Measurements from ENCODE around the gene NAALADL2.

The NAALADL2 gene

DNA sequence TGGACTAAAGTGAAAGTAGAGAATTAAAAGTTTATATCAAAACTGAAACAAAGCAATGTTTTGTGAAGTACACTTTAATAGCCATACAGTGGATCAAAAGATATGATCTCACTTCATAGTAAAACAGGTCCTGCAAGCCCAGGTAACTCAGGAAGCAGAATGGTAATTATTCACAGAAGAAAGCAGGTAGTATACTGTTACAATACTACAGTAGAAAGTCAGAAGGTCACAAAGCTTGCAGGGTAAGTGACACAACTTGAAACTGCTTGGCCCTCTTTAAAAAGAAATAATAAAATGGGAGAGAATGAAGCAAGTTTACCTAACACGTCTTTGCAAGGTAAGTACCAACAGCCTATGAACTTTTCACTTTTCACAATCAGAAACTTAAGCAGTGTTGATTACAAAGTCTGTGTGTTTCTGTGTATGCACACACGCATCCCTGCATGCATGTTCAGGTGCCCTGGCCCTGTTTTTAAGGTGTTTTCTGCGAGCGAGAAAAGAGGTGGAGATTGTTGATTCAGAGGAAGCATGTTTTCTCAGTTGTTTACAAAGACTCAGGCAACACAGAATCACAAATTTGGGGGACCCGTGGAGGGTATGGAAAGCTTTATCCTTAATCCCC lies at the start of gene NAALADL2:
TSS of gene NAALADL2 (plus strand) at position 221 of the 622 bp plus-strand sequence.
- DNase-seq: peak; percentile 62

- no peak for DNase-seq
Observed at GRCh38 chr3:174810254-174810653, 48.9 kb upstream of the NAALADL2 start.

GRCh38 chr3:174812172-174812862 lies 46.8 kb upstream of the NAALADL2 start:
- DNase-seq: no peak

- no peak for DNase-seq
Observed at GRCh38 chr3:174815750-174816149, 43.4 kb upstream of the NAALADL2 start.

GRCh38 chr3:174820885-174821284 lies 38.2 kb upstream of the NAALADL2 start:
- DNase-seq: no peak

DNA sequence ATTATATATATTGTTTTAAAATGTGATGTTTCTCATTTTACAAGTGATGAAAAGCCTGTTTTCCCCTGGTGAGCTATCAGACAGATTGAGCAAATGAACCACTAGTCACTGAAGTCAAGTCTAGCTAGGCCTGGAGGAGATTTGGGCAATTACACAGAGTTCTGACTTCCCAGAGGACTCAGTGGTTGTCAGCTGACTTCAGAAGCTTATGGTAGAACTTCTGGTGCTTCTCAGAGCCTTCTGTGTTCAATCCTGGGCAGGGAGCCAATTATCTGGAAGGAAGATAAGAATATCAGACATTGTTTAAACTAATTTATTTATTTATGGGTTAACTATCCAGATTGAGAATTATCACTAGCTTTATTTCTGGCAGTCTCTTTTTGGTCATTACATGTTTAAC lies 37.7 kb upstream of the NAALADL2 start:
- no peak for DNase-seq

DNA sequence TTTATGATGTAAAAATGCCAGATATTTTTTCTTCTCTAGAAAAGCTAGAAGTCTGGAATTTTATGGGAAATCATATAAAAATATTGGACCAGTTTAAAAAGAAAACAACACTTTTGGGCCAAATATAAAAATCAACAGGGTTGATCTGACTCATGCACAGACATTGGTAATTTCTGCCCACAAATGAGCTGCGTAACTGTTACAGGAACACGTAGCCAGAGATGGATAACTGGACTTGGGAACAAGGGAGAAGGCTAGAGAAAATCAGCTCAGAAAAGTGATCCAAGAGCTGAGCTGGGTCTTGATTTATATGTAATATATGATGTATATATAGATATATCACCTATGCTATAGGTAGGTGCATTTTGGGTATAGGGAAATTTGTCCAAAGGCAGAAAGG lies 36.8 kb upstream of the NAALADL2 start:
- DNase-seq: no peak

DNA sequence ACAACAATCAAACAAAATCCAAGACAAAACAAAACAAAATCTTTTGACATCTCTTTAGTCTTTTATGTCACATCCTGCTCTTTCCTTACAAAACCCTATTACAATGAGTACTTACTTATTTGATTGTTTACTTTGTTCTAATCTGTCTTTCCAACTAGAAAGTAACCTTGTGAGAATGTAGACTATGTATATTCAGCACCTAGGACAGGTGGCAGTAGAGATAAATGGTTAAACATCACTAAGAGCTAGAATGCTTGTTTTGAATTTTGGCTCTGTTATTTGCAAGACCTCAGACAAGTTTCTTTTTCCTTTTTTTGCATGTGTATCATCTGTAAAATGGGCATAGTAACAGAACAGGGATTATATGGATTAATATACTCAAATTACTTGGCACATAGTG lies 33.1 kb upstream of the NAALADL2 start:
- no peak for DNase-seq

DNA sequence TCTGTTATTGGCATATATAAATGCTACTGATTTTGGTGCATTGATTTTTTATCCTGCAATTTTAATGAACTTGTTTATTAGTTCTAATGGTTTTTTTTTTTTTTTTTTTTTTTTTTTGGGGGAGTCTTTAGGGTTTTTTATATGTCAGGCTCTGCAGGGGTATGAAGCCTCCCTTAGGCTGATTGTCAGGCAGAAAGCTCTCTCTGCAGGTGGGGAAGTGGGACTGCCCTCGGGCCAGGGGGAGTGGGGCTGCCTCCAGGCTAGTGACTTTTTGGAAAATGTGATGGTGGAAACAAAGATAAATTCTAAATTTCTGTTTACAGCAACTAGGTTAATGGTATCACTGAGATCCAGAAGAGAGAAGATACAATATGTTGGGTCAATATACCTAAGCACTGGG lies 14.4 kb upstream of the NAALADL2 start:
- DNase-seq: no peak

DNA sequence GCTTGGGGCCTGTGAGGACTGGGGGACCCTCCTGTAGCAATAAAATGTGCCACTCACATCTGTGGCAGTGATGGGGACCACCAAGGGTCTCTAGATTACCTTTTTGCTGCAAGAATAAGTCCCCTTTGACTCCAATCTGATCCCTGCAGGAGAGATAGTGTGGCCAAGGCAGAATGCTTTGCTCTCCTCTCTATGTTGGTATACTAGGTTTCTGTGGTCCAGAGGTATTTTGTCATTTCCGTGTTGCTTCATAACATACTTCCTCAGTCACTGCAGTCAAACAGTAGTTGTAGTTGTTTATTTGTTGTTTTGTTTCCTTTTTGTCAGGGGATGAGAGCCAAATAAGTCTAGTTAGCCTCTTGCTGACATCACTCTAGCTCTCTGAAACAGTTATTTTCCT lies 13.1 kb upstream of the NAALADL2 start:
- DNase-seq: no peak

- DNase-seq: no peak
Observed at GRCh38 chr3:174854987-174855386, 4.1 kb upstream of the NAALADL2 start.

- DNase-seq: no peak
Observed at GRCh38 chr3:174857301-174857700, 1.8 kb upstream of the NAALADL2 start.

DNA sequence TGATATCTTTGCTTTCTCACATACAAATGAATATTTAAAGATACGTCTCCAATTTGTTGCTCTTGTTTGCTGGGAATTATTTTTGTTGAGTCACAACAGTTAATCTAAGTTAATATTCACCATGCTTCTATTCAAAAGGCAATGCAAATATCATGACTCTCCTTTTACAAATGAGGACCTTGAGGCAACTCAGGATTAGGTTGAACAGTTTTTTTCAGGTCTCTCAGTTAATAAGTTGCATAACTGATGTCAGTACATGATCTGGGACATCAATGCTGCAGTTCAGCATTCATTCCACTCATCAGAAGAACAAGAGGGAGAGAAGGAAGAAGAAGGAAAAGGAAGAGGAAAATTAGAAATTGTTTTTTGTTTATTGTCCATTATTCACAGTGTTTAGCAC lies 781 bp upstream of the NAALADL2 start:
- no peak for DNase-seq

- peak; percentile 55 for DNase-seq
Observed at GRCh38 chr3:174859756-174860155, 622 bp downstream of the NAALADL2 start.

DNA sequence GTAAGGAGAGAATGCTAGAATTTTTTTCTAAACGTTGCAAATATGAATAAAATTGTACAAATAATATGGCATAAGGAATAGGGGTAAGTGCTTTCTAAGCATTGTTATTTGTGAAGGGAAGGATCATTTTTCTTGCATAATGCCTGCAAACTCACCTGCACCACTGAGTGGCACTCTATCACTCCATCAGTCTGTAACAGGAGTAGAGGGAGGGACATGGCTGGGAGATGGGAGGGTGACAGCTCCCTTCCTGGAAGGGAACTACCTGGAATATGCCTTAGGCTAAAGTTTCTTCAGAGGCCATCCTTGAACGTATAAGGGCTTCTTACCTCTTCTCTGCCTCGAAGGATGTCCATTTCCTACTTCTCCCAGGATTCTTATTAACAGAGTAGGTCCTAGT lies 3.0 kb downstream of the NAALADL2 start:
- peak; percentile 61 for DNase-seq

GRCh38 chr3:174862666-174863065 lies 3.5 kb downstream of the NAALADL2 start:
- no peak for DNase-seq

- DNase-seq: peak; percentile 26
Observed at GRCh38 chr3:174863488-174863887, 4.4 kb downstream of the NAALADL2 start.

DNA sequence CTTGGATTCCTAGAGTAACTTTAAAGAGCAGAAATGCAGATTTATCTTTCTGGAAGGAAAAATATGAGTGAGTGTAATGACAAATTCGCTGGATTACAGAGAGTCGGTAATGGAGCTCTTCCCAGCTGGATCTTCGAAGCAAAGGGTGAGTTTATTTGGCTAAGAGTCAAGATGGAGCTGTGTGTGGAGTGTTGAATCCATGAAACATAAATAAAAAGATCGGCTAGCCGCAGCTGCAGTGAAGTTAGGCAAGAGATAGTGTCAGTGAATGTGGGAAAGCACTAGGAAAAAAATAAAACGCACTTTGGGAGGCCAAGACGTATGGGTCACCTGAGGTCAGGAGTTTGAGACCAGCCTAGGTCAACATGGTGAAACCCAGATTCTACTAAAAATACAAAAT lies 10.3 kb downstream of the NAALADL2 start:
- DNase-seq: no peak

DNA sequence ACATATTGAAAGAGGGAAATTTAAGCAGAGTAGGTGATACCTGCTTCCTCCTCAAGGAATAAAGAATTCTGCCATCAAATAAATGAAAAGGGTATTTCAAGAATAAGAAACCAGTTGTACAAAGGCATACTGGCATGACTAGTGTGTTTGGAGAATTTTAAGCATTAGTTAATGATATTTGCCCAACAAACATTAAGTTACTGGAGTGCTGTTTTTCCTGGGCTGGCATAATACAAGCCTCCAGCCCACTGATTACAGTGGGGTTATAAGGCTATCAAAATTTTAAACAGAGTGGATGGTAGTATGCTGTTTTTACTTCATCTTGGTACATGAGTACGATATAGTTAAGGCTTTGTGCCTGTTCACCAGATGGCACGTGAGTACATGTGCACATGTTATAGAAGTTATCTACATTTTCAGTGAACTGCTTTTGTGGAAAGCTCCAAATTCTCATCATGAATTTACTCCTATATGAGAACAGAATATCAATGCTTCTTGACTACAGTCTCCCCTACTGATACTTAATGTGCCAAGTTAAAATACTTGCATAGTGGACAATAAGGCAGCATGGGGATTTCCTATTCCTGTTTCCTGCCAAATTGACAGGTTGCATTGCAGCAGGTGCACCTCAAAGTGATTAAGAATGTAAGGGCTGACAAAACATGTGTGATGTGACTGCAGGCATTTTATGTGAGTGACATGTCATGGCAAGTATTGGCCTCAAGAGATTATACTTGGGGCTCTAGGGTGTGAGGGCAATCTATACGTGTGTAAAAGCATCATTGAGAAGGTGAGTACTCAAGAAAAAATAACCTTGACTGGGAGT lies 14.9 kb downstream of the NAALADL2 start:
- no peak for DNase-seq

- DNase-seq: no peak
Observed at GRCh38 chr3:174882789-174883188, 23.7 kb downstream of the NAALADL2 start.

GRCh38 chr3:174883881-174884675 lies 24.9 kb downstream of the NAALADL2 start:
- no peak for DNase-seq

DNA sequence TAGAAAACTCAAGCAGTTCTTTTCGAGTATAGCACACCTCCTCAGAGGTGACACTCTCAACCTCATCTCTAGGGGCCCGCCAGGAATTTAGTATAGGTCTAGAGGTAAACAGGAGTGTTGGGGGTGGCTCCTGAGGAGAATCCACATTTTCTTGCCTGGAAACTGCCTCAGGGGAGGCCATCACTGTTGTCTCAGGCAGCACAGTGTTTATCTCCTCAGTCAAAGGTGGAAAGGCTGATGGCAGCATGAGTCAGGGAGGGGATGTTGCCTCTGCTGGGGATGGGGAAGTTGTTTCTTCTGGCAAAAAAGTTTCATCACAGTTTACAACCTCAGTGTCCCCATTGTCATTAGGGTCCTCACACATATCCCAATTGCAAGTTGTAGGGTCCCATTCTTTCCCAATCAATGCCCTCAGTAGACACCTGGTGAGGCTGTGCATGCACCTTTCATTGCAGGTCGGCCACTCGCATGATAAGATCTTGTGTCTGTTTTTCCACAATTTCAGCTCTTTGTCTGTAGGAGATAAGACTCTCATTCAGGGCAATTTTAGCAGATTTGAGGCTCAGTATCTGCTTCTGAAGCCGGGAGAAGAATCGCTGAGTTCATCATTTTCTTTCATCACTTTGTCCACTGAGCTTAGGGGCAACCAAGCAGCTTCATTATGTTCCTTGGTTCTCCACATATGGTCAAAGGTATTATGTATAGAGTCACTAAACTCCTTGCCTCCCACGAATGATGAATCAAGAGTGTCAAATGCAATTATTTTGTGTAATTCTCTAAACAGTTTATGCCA lies 25.8 kb downstream of the NAALADL2 start:
- no peak for DNase-seq
